ENCODE measurements around the gene PHOSPHO1.

GRCh38 chr17:49280061-49280460 lies 49.5 kb upstream of the PHOSPHO1 start:
- TF ChIP-seq, protein P1, sequence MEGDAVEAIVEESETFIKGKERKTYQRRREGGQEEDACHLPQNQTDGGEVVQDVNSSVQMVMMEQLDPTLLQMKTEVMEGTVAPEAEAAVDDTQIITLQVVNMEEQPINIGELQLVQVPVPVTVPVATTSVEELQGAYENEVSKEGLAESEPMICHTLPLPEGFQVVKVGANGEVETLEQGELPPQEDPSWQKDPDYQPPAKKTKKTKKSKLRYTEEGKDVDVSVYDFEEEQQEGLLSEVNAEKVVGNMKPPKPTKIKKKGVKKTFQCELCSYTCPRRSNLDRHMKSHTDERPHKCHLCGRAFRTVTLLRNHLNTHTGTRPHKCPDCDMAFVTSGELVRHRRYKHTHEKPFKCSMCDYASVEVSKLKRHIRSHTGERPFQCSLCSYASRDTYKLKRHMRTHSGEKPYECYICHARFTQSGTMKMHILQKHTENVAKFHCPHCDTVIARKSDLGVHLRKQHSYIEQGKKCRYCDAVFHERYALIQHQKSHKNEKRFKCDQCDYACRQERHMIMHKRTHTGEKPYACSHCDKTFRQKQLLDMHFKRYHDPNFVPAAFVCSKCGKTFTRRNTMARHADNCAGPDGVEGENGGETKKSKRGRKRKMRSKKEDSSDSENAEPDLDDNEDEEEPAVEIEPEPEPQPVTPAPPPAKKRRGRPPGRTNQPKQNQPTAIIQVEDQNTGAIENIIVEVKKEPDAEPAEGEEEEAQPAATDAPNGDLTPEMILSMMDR (IDR thresholded peaks at IDR 0.05), result no peak
- TF ChIP-seq POLR2A (IDR thresholded peaks at IDR 0.05), result no peak

Measured in prostate gland (tissue), 2 donors.